B cell (primary cell): Measurements from ENCODE around the gene LRRC4B. TPM values are rescaled to one million over a fixed set of nuclear protein-coding genes. Genes with fewer than 3 reads are reported as not detected.

ENCODE experiments used
- ATAC-seq: fragments of 200-7000 bp; cut with Tn5 transposase; one replicate; pipeline ENCODE4 v1.10.0; 2021; ENCODE audit warnings: low read depth, mild to moderate bottlenecking, moderate number of reproducible peaks, moderate library complexity
- CTCF ChIA-PET: fragments of 350-600 bp; sonication (Branson Sonifier 250); formaldehyde crosslinking; loops from one replicate; lab custom pipeline; 2021; ENCODE audit warnings: antibody characterized with exemption, inconsistent platforms; lab: Charles Lee
- POLR2A ChIA-PET: fragments of 350-600 bp; sonication (Branson Sonifier 250); formaldehyde crosslinking; loops from one replicate; lab custom pipeline; 2021; ENCODE audit warnings: antibody characterized with exemption; lab: Charles Lee
- DNase-seq: peaks from one replicate; pipeline ENCODE4 v3.0.0; 2013
- H2AFZ ChIP-seq: 2 replicates; pipeline ENCODE4 v1.6.1; 2012; ENCODE audit warnings: mild to moderate bottlenecking, low read depth, low read length; ENCODE audit not compliant: insufficient read depth, poor library complexity, severe bottlenecking
- H3K27ac ChIP-seq, 2 donors: 1 replicate in 1 of 2; 2 replicates in 1 of 2; pipeline ENCODE4 v1.5.1; 2012 to 2013; ENCODE audit warnings: low read length in 2 of 2, mild to moderate bottlenecking in 2 of 2, moderate library complexity in 1 of 2
- H3K27me3 ChIP-seq, 4 experiments: fragments of 200-600 bp in 1 of 4; sonication (generic) in 1 of 4; replicated peaks in 1 of 4; 1 replicate in 2 of 4; 2 replicates in 2 of 4; pipeline versions ENCODE4 v1.6.1 to v1.7.0; 2013 to 2016; ENCODE audit warnings: low read length in 3 of 4, mild to moderate bottlenecking in 2 of 4, mixed read lengths in 1 of 4, moderate library complexity in 1 of 4; ENCODE audit not compliant: insufficient read depth in 4 of 4, control insufficient read depth in 3 of 4; ENCODE audit errors: control extremely low read depth in 1 of 4
- H3K36me3 ChIP-seq, 2 experiments: replicated peaks in 1 of 2; 1 replicate in 1 of 2; 2 replicates in 1 of 2; pipeline versions ENCODE4 v1.6.1 to v1.7.1; 2013; ENCODE audit warnings: low read length in 1 of 2; ENCODE audit not compliant: insufficient read depth in 2 of 2, control insufficient read depth in 1 of 2; ENCODE audit errors: control extremely low read depth in 1 of 2, extremely low read depth in 1 of 2
- H3K4me1 ChIP-seq, 2 donors: fragments of 200-600 bp in 1 of 2; sonication (generic) in 1 of 2; 1 replicate in 1 of 2; 2 replicates in 1 of 2; pipeline versions ENCODE4 v1.5.1 to v1.6.1; 2013 to 2017; ENCODE audit warnings: low read length in 2 of 2; ENCODE audit not compliant: control insufficient read depth in 2 of 2, insufficient read depth in 2 of 2
- H3K4me2 ChIP-seq: replicated peaks from 2 replicates; pipeline ENCODE3; 2012; ENCODE audit warnings: mild to moderate bottlenecking, low read depth, low read length; ENCODE audit not compliant: poor library complexity, severe bottlenecking
- H3K4me3 ChIP-seq, 5 experiments: fragments of 200-600 bp in 1 of 5; sonication (generic) in 1 of 5; 1 replicate in 3 of 5; 2 replicates in 2 of 5; pipeline versions ENCODE4 v1.5.1 to v1.7.0; 2011 to 2016; ENCODE audit warnings: low read length in 4 of 5, mild to moderate bottlenecking in 4 of 5, low read depth in 2 of 5, control low read depth in 1 of 5, moderate library complexity in 1 of 5; ENCODE audit not compliant: insufficient read depth in 1 of 5; ENCODE audit errors: control extremely low read depth in 1 of 5, extremely low read depth in 1 of 5
- H3K79me2 ChIP-seq: fragments of 200-600 bp; sonication (generic); one replicate; pipeline ENCODE4 v1.6.0; 2016; ENCODE audit warnings: low read length; ENCODE audit not compliant: control insufficient read depth, insufficient read depth
- H3K9ac ChIP-seq: fragments of 200-600 bp; sonication (generic); 2 replicates; pipeline ENCODE4 v1.6.1; 2017; ENCODE audit warnings: mild to moderate bottlenecking, low read length, moderate library complexity
- H3K9me3 ChIP-seq, 3 donors: one replicate each; pipeline versions ENCODE4 v1.6.1 to v1.7.1; 2013; ENCODE audit warnings: low read length in 2 of 3; ENCODE audit not compliant: control insufficient read depth in 2 of 3, insufficient read depth in 1 of 3; ENCODE audit errors: control extremely low read depth in 1 of 3
- H4K20me1 ChIP-seq: 2 replicates; pipeline ENCODE4 v1.6.0; 2012; ENCODE audit warnings: mild to moderate bottlenecking, low read length; ENCODE audit not compliant: insufficient read depth, control insufficient read depth, poor library complexity, severe bottlenecking
- H3K27ac Mint-ChIP-seq: one replicate; pipeline ENCODE4 v1.8.0; 2021; ENCODE audit warnings: mixed read lengths
- H3K27me3 Mint-ChIP-seq: one replicate; pipeline ENCODE4 v1.8.0; 2021; ENCODE audit warnings: mixed read lengths
- H3K4me1 Mint-ChIP-seq: one replicate; pipeline ENCODE4 v1.8.0; 2021; ENCODE audit warnings: mixed read lengths
- H3K4me3 Mint-ChIP-seq: one replicate; pipeline ENCODE4 v1.8.0; 2021; ENCODE audit warnings: mixed read lengths
- H3K9me3 Mint-ChIP-seq: one replicate; pipeline ENCODE4 v1.8.0; 2022; ENCODE audit warnings: mixed read lengths; ENCODE audit not compliant: insufficient read depth
- CTCF ChIP-seq: fragments of 200-600 bp; IDR thresholded peaks from one replicate; pipeline ENCODE4 v1.8.0; 2022; ENCODE audit warnings: antibody characterized with exemption, mild to moderate bottlenecking
- EZH2 ChIP-seq: IDR thresholded peaks from 2 replicates; pipeline ENCODE4 v1.6.1; 2012; ENCODE audit warnings: borderline replicate concordance, low read depth, mild to moderate bottlenecking, moderate library complexity, low read length; ENCODE audit not compliant: insufficient read depth, poor library complexity, severe bottlenecking
- WGBS: methylation state at CpG from one replicate; pipeline ENCODE4 v1.1.5; 2013; ENCODE audit warnings: missing lambda C conversion rate; ENCODE audit not compliant: insufficient coverage; 5-methylcytosine and 5-hydroxymethylcytosine counted together
- intact Hi-C: fragments of 100-400 bp; cut with micrococcal nuclease; formaldehyde crosslinking; loops from one replicate; pipeline ENCODE4 v1.10.0; 2022
- polyA plus RNA-seq: library from polyadenylated mRNA; depleted of rRNA; stranded (reverse); fragments of >200 nt; gene quantifications from 2 replicates; pipeline ENCODE4 v1.2.3, GENCODE V29; 2012
- total RNA-seq, 2 donors: library from RNA; stranded (reverse); fragments of 120-200 nt in 1 of 2; gene quantifications; 1 replicate in 1 of 2; 2 replicates in 1 of 2; pipeline versions ENCODE4 v1.2.3 to v1.2.4, GENCODE V29; 2013 to 2022

LRRC4B gene
- total and polyA plus RNA-seq, 2 donors (not counting 1 experiment from before 2014, with no cell fraction given) = 0.03 TPM; not detected in 1

DNA sequence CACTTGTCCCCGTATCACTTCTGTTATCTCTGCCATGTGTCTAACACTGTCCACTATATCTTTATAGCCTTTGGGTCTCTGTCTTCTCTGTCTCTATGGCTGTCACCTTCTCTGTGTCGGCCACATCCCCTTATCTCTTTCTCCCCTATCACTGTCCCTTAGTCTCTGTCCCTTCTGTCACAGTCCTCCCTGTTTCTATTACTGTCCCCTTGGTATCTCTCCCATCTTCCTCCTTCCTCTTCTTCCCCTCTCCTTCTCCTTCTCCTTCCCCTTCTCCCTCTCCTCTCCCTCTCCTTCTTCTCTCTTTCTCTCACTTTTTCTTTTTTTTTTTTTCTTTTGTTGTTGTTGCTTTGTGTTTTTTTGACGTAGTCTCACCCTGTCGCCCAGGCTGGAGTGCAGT, 34.7 kb upstream of the LRRC4B start:
- peaks cover 40% of the 10 kb centered on the region for H3K27me3 Mint-ChIP-seq
- H3K27ac Mint-ChIP-seq = no peak overlapping the region
- H3K9me3 Mint-ChIP-seq = peaks cover 3% of the 10 kb centered on the region
- H3K79me2 ChIP-seq = no peaks in the 10 kb centered on the region
- no peak overlapping the region for H3K4me3 ChIP-seq
- WGBS = 95% methylated on average over 3 of the region's 4 CpGs
- no peak for DNase-seq
- no peak overlapping the region for H3K9ac ChIP-seq
- peaks cover 7 to 8% of the 10 kb centered on the region in 2 donors for H3K4me1 ChIP-seq
- H3K36me3 ChIP-seq = no peaks in the 10 kb centered on the region
- no peak overlapping the region for H2AFZ ChIP-seq
- no peak for TF ChIP-seq EZH2
- TF ChIP-seq CTCF = no peak
- no peaks in the 10 kb centered on the region for H4K20me1 ChIP-seq
- H3K4me2 ChIP-seq = no peak overlapping the region
- H3K9me3 ChIP-seq = peaks cover 0 to 24% (median 0%) of the 10 kb centered on the region in 3 donors
- POLR2A ChIA-PET = no interaction called here
- ATAC-seq = no peak
- peaks cover 0 to 36% (median 6%) of the 10 kb centered on the region in 4 experiments for H3K27me3 ChIP-seq
- CTCF ChIA-PET = no interaction called here
- intact Hi-C loops = no loop called here
- no peak overlapping the region for H3K4me3 Mint-ChIP-seq
- no peak overlapping the region for H3K27ac ChIP-seq
- peaks cover 3% of the 10 kb centered on the region for H3K4me1 Mint-ChIP-seq

GRCh38 chr19:50602496-50602895, 34.3 kb upstream of the LRRC4B start:
- Histone ChIP-seq H2AFZ (no peak overlapping the region), H3K27ac (no peak overlapping the region), H3K4me3 (no peak overlapping the region), H4K20me1 (no peaks in the 10 kb centered on the region), H3K79me2 (no peaks in the 10 kb centered on the region), H3K9ac (no peak overlapping the region), H3K36me3 (no peaks in the 10 kb centered on the region), H3K27me3 (peaks cover 0 to 31% (median 6%) of the 10 kb centered on the region in 4 experiments), H3K9me3 (peaks cover 0 to 20% (median 0%) of the 10 kb centered on the region in 3 donors), H3K4me2 (no peak overlapping the region), H3K4me1 (peaks cover 3% of the 10 kb centered on the region in 2 donors)
- ATAC-seq (no peak), DNase-seq (no peak)
- Mint-ChIP-seq H3K4me1 (peaks cover 3% of the 10 kb centered on the region), H3K4me3 (no peak overlapping the region), H3K27ac (no peak overlapping the region), H3K27me3 (peaks cover 40% of the 10 kb centered on the region), H3K9me3 (peaks cover 3% of the 10 kb centered on the region)
- intact Hi-C loops = no loop called here
- TF ChIP-seq CTCF = no peak
- TF ChIP-seq EZH2 = no peak
- ChIA-PET CTCF (interaction anchor here (1.1 kb wide), 1 partner anchor 319 kb away, joined by 3 read pairs; no protein-coding TSS in a partner anchor), POLR2A (no interaction called here)
- WGBS = 96% methylated on average over 5 of the region's 6 CpGs
